ENCODE results near the gene ASIC2. TPM values are rescaled to one million over a fixed set of nuclear protein-coding genes. Genes with fewer than 3 reads are reported as not detected.

ASIC2 gene
- total RNA-seq, 1 donor = 0.18 TPM

- no peak for DNase-seq (ENCODE audit: low read depth)
These were observed 35.0 kb upstream of the ASIC2 start for GRCh38 chr17:33328129-33328528.

GRCh38 chr17:33324736-33325135 lies 31.6 kb upstream of the ASIC2 start:
- no peak overlapping the region for H3K4me3 ChIP-seq (ENCODE audit: low read depth, low read length)
- TF ChIP-seq, protein P1, sequence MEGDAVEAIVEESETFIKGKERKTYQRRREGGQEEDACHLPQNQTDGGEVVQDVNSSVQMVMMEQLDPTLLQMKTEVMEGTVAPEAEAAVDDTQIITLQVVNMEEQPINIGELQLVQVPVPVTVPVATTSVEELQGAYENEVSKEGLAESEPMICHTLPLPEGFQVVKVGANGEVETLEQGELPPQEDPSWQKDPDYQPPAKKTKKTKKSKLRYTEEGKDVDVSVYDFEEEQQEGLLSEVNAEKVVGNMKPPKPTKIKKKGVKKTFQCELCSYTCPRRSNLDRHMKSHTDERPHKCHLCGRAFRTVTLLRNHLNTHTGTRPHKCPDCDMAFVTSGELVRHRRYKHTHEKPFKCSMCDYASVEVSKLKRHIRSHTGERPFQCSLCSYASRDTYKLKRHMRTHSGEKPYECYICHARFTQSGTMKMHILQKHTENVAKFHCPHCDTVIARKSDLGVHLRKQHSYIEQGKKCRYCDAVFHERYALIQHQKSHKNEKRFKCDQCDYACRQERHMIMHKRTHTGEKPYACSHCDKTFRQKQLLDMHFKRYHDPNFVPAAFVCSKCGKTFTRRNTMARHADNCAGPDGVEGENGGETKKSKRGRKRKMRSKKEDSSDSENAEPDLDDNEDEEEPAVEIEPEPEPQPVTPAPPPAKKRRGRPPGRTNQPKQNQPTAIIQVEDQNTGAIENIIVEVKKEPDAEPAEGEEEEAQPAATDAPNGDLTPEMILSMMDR (IDR thresholded peaks at IDR 0.05; ENCODE audit: insufficient read depth, low read length) = no peak
- DNase-seq (ENCODE audit: low read depth) = no peak

More at GRCh38 chr17:33328129-33328528, 35.0 kb upstream of the ASIC2 start:
- no peak overlapping the region for H3K4me3 ChIP-seq (ENCODE audit: low read depth, low read length)
- TF ChIP-seq, protein P1 (IDR thresholded peaks at IDR 0.05; ENCODE audit: insufficient read depth, low read length) = no peak

DNA sequence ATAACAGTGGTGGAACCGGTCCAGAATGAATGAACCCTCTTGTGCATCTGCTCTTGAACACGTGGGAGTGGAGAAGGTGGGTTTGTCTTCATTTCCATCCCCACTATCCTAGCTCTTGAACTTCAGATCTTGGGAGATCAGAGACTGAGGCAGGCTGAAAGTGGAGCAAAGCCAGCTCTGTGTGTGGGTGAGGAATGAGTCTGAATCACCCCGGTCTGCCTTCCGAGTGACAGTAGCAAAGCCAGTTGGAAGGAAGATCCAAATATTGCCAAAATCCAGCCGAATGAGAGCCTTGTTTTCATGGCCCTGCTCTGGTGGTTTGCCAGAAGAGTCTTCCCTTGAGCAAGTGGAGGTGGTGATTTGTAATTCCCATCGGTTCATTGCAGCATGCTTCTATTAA lies 29.0 kb upstream of the ASIC2 start:
- no peak overlapping the region for H3K4me3 ChIP-seq (ENCODE audit: low read depth, low read length)
- TF ChIP-seq, protein P1 (IDR thresholded peaks at IDR 0.05; ENCODE audit: insufficient read depth, low read length) = no peak
- no peak for DNase-seq (ENCODE audit: low read depth)

DNA sequence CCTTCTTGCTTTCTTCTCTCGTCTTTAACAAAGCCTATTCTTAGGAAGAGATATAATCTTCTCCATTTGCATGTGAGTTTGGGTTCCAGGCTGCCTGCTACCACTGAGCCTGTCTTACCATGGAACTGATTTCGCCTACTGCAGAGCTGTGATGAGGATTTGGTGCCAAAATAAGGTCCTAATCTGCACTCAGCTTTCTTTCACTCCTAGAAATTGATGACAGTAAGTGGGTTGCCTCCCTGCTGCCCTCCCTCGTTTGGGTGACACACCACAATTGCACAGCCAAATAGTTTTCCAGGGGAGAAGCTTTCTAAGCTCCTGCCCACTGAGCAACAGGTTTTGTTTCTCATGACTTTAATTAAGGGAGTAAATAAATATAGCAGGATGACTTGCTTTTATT lies 25.1 kb upstream of the ASIC2 start:
- TF ChIP-seq, protein P1 (IDR thresholded peaks at IDR 0.05; ENCODE audit: insufficient read depth, low read length) = no peak
- no peak for DNase-seq (ENCODE audit: low read depth)
- no peak overlapping the region for H3K4me3 ChIP-seq (ENCODE audit: low read depth, low read length)

- no peak overlapping the region for H3K4me3 ChIP-seq (ENCODE audit: low read depth, low read length)
- DNase-seq (ENCODE audit: low read depth) = no peak
- TF ChIP-seq, protein P1 (IDR thresholded peaks at IDR 0.05; ENCODE audit: insufficient read depth, low read length) = no peak
These were observed 23.7 kb upstream of the ASIC2 start for GRCh38 chr17:33316746-33317145.

GRCh38 chr17:33310296-33310695 lies 17.2 kb upstream of the ASIC2 start:
- H3K4me3 ChIP-seq (ENCODE audit: low read depth, low read length) = no peak overlapping the region
- TF ChIP-seq, protein P1 (IDR thresholded peaks at IDR 0.05; ENCODE audit: insufficient read depth, low read length) = no peak
- DNase-seq (ENCODE audit: low read depth) = no peak

- TF ChIP-seq, protein P1 (IDR thresholded peaks at IDR 0.05; ENCODE audit: insufficient read depth, low read length) = no peak
- no peak for DNase-seq (ENCODE audit: low read depth)
- H3K4me3 ChIP-seq (ENCODE audit: low read depth, low read length) = no peak overlapping the region
These were observed 10.2 kb upstream of the ASIC2 start for GRCh38 chr17:33303254-33303653.

Data from fibroblast of the aortic adventitia (primary cell).